HG03280 (cell line): ENCODE results near the gene MRPL43.

Source experiments
- ATAC-seq: cut with Tn5 transposase; IDR thresholded peaks from one replicate; pipeline ENCODE4 v1.9.1; 2021; ENCODE audit warnings: mild to moderate bottlenecking, moderate library complexity; ENCODE audit not compliant: unreplicated experiment

The MRPL43 gene

DNA sequence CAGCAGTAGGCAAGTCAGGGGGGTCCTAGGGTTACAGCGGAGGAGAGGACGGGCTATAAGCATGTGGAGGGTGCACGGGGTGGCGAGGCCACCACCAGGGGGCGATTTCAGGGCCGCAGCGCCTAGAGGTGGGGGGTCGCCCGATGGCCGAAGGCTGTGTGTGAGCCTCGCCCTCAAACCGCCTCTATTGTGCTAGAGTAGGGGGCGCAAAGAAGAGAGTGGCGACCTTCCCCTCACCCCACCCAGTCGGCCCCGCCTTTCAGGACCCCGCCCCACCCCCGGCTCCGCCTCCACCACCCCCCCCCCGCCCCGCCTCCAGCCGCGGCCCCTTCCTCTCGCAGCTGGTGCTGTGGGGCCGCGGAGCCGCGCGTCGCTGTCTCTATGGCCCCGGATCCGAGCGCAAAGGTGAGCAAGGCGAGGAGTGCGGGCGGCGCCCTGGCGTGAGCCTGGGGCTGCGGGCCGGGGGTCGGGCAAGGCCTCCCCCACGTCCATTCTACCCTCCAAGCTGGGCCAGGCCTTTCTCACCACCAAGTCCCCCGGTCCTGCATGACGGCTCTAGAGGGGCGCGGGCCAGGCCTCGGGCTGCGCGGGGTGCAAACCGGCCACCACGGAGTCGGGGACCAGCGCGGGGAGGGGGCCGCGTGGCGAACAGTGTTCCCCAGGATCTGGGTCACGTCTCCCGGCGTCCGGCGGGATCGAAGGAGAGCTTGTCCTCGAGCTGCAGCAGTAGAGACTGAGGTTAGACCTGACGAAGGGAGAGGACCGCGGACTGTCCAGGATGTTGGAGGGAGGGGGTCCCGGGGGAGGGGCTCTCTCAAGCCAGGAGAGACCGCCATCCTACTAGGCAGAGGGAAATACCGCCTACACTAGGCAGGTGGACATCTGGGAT, 17.9 kb downstream of the MRPL43 start, which contains the start of gene SEMA4G:
SEMA4G (plus strand) TSS at position 318 of the 889 bp plus-strand sequence. CDS start 3,409 bp downstream, outside the sequence.
- no peak for ATAC-seq

DNA sequence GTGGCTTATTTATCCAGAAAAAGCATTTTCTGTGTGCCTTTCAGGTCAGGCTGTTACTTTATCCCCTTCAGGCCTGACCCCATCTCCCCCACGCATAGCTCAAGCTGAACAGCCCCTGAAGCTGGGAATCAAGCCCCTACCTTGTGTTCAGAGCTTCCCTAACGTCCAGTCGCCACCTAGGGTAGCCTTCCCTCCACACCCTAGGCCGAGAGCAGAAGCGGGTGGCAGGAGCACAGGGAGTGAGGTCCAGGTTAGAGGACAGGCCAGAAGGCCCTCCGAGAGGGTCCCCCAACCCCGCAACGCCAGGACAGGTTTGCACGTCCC, 18.5 kb downstream of the MRPL43 start:
- no peak for ATAC-seq

DNA sequence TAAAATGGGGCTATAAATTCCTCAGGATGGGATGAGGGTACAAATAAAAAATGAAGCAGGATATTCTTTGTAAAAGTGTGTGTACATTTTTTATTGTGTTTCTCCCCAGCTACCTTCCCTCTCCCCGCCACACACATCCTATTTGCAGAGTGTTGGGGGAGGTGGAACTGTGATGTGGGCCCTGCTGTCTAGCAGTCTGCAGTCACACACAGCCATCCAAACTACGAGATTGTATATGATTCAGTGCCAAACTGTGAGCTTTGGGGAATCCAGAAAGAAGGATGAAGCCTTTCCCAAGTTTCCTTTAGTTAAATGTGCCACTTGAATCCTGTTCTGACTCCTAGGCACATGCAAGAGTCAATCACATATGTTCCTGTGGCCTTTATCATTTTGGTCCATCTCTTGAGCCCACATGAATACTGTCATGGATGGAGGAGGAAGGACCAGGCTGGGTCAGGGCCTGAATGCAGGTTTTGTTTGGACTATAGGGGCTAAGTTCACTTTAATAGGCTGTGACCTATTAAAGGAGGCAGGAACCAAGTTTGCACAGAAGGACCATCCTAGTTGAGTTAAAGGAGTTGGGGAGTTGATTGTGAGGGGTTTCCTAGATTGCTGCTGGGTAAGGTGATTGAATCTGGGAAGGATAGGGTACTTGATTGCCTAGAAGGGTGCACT, 19.1 kb downstream of the MRPL43 start:
- ATAC-seq, result no peak

DNA sequence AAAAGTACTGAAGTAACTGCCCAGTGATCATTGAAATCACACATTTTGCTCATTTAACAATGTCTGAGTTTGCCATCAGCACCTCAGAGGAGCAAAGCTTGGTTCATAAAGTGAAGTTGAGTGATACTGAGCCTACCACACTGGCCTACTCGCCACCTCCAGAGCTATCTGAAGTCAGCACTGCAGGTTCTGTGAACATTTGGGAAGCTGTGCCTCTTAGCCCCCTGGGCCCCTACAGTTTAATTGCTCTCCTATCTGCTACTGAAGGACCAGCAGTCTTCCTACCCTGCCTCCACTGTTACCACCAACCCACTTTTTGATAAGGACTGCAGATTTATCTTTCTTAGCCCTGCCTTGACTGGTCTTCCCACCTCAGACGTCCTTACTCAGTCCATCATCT, 20.0 kb downstream of the MRPL43 start:
- no peak for ATAC-seq

DNA sequence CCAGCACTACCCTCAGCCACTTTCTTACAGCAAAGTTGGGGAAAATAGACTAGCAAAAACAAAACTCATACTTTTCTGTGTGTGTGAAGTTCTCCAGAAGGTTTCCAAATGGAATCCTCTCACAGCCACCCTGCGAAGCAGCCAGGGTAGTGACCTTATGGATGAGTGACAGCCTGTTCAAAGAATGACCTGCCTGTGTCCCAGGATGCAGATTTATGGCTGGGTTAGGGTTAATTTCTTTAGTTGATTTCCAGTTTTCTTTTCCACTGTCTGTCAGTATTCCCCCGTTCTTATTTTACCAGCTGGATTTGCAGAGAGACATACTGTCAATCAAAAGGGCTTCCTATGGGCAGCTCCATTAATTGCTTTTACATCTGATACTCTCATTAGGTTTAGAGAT, 20.4 kb downstream of the MRPL43 start:
- no peak for ATAC-seq

GRCh38 chr10:100965820-100966219, 21.5 kb downstream of the MRPL43 start:
- ATAC-seq, result no peak

GRCh38 chr10:100963826-100964225, 23.5 kb downstream of the MRPL43 start:
- ATAC-seq, result no peak

GRCh38 chr10:100962351-100963080, 24.8 kb downstream of the MRPL43 start:
- no peak for ATAC-seq

GRCh38 chr10:100960251-100960650, 27.0 kb downstream of the MRPL43 start:
- no peak for ATAC-seq

DNA sequence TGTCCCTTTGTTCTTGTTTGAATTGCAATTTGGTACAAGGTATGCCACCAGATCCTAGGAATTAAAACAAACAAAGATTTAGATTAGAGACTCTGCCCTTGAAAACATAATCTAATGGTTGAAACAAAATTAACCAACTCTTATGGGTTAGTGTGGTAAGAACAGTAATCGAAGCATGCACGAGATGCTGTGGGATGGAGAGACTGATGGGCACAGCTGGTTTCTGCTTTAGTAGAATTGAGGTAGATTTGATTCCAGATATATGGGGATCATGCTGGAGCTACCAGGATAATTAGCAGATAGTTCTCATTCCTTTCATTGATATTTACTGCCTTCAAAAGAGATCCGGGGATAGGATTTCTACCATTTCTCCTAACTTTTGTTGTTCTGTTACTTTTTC, 38.4 kb downstream of the MRPL43 start:
- ATAC-seq, result no peak

- ATAC-seq, result no peak
These were observed 41.5 kb downstream of the MRPL43 start for GRCh38 chr10:100945754-100946153.

DNA sequence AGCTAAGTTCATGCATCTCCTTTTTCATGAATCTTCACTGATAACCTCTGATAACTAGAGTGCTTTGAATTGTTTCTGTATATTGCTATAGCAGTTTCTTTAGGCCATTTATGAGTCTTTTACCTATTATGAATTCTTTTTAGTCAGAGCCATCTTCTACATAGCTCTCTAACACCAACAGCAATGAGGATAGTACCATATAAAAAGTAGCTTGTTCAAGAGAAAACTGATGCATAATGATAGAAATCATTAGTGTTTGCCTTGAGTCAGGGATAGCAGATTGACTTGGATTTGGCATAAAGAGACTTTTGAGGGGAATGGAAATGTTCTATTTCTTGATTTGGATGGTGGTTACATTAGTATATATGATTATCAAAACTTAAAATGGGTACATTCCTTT, 43.8 kb downstream of the MRPL43 start:
- ATAC-seq, result no peak

DNA sequence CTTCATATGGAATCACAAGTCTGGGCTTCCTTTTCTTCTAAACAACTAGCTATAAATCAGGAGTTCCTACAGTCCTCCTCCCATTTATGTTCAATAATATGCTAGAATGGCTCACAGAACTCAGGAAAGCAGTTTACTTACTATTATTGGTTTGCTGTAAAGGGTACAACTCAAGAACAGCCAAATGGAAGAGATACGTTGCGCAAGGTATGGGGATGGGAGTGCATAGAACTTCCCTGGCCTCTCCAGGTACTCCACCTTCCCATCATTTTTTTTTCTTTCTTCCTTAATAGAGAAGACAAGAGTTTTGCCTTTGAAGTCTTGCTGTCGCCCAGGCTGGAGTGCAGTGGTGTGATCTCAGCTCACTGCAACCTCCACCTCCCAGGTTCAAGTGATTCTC, 45.1 kb downstream of the MRPL43 start:
- ATAC-seq, result no peak

GRCh38 chr10:100939763-100940344, 47.4 kb downstream of the MRPL43 start:
- no peak for ATAC-seq
